Stimulated activated CD4-positive, alpha-beta T cell treated with anti-CD3 and anti-CD28 coated beads, TNF-alpha, amount 100 ng/mL, for 1 hour (primary cell): ENCODE data around the gene GDF10.

Experiments
- DNase-seq, 3 donors: peaks; one replicate each; pipeline ENCODE4 v3.0.0-alpha.2; 2020; ENCODE audit warnings: low read depth in 3 of 3, low spot score in 1 of 3

Gene GDF10

DNA sequence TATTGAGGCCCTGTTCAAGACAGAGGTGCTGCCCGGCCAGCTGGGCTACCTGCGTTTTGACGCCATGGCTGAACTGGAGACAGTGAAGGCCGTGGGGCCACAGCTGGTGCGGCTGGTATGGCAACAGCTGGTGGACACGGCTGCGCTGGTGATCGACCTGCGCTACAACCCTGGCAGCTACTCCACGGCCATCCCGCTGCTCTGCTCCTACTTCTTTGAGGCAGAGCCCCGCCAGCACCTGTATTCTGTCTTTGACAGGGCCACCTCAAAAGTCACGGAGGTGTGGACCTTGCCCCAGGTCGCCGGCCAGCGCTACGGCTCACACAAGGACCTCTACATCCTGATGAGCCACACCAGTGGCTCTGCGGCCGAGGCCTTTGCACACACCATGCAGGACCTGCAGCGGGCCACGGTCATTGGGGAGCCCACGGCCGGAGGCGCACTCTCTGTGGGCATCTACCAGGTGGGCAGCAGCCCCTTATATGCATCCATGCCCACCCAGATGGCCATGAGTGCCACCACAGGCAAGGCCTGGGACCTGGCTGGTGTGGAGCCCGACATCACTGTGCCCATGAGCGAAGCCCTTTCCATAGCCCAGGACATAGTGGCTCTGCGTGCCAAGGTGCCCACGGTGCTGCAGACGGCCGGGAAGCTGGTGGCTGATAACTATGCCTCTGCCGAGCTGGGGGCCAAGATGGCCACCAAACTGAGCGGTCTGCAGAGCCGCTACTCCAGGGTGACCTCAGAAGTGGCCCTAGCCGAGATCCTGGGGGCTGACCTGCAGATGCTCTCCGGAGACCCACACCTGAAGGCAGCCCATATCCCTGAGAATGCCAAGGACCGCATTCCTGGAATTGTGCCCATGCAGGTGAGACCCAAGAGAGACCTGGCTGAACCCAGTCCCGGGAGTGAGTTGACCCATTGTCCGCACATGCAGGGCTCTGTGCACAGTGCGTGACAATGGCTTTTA is 51.0 kb downstream of the GDF10 start:
- DNase-seq, result no peak

DNA sequence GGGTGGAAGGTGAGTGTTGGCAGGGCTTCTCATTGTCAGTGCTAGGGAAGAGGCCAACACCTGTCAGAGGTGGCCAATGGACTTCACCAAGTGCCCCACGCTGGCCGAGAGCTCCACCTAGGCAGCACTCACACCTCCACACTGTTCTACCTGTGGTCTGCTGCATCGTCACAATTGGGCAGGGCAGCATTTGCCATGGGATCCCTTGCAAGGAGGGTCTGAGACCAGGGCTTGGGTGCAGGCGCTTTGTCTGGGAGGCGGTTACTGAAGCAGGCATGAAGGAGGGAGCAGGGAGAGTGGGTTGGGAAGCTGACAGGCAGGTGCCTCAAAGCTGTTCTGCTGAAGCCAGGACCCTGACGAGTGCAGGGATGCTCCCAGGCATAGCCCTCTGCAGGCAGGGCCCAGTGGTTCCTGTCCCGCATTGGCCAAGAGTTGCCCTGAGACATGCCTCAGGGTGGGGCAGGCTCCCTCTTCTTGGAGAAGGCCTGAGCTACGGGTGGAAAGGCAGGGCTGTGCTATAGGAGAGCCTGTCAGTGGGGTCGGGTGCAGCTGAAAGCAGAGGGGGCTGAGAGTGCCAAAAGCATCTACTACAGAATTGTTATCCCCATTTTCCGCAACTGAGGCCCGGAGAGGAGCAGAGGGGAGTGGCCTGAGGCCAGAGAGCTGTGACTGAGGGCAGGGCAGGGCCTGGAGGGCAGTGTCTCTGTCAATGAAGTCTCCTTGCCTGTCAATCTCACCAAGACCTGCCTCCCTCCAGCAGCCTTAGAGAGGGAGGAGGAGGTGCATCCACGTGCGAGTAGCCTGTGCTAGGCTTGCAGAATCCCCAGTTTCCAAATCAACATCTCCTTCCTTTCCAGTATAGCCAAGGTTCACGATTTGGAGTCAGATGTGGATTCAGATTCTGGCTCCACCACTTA is 52.2 kb downstream of the GDF10 start:
- DNase-seq, result no peak

DNA sequence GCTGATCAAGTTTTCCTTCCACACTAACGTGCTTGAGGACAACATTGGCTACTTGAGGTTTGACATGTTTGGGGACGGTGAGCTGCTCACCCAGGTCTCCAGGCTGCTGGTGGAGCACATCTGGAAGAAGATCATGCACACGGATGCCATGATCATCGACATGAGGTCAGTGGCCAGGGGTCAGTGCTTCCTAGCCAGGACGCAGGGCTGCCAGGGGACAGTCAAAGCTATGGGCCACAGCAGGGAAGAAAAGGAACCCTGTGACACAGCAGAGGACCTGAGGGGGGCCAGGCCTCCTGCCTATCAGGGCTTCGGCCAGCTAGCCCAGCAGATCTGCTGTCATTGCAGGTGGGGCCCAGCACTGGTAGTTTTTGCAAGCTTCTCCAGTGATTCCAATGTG is 53.4 kb downstream of the GDF10 start:
- DNase-seq, result no peak

DNA sequence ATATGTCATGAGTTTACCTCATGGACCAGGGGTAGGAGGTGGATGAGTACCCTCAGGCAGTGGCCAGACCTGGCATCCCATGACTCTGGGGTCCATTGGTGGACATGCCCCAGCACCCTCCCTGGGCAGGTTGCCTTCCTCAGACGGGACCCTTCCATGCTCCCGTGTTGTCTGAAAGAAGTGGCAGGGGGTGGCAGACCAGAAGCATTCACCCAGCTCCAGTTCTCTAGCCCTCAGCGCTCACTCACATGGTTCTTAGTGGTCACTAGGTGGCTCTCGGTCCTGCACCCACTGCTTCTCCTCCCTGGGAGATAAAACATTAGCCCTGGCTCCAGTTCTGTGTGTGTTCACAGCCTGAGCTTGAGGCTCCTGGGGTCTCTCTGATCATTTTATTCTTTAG is 54.2 kb downstream of the GDF10 start:
- no peak for DNase-seq

DNA sequence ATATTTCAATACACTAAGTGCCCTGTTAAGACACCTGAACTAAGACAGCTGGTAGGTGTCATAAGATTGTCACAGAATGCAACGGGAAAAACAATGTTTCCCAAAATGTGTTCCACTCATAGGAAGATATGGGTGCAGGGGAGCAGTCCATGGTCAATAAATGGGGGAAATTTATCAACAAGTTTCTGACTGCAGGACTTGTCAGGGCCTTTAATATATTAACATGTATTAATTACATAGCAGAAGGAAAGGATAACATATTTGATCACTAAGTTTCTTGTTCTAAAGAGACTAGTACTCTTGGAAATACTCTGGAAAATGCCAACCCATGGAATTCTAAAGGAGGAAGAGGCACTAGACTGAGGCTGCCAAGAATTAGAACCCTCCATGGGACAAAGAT is 54.9 kb downstream of the GDF10 start:
- DNase-seq, result no peak

DNA sequence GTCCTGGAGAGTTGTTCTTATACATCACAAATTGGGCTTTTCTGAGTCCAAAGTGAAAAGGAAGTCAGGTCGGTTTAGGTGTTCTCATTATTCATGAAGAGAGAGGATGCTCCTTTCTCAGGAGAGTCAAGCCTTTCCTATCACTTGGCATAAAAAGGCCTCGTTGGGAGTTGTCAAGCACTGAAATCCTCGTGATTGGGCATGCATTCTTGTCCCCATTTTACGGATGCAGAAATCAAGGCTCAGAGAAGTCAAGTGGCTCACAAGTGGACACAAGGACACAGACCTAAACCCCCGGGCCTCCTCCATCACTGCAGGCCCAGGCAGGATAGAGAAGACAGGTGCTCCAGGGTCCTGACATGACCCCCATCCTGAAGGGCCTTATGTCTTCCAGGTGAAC is 56.7 kb downstream of the GDF10 start:
- DNase-seq, result no peak

DNA sequence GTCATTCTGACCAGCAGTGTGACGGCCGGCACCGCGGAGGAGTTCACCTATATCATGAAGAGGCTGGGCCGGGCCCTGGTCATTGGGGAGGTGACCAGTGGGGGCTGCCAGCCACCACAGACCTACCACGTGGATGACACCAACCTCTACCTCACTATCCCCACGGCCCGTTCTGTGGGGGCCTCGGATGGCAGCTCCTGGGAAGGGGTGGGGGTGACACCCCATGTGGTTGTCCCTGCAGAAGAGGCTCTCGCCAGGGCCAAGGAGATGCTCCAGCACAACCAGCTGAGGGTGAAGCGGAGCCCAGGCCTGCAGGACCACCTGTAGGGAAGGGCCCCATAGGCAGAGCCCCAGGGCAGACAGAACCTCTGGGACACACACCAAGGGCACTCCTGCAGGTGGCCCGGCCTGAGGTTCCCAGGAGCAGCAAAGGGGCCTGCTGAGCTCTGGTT is 57.2 kb downstream of the GDF10 start:
- no peak for DNase-seq

DNA sequence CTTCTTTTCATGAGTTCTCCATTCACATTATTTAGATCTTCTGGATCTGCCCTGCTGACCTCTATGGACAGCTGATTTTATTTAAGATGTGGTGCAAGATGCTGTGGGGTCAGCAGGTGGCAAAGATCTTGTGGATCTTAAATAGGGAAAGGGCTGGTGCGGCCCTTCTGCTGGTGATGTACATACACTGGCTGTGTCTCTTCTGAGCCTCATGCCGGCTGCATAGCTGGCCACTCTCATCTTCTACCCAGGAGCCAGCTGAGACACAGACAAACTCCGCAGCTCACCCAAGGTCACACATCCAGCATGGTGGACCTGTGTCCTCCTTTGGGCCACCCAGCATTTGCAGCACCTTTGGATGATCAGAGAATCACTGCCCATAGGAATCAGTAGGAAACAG is 57.9 kb downstream of the GDF10 start:
- DNase-seq, result no peak

DNA sequence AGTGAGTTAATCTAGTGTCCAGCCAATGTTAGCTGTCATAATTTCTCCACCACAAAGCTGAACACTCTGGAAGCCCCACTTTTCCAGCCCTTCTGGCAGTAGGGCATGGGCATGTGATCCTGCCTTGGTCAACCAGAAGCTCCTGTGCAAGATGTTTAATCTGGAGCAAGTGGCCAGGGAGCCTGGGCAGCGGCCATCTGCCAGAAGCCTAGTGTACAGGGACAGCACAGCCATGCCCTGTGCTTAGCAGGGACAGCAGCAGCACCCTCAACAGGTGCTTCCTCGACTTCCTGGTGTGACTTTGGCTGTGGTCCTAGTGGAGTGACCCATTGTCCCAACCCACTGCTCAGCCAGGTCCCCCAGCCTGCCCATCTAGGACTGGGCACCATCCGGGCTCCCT is 58.5 kb downstream of the GDF10 start:
- no peak for DNase-seq

DNA sequence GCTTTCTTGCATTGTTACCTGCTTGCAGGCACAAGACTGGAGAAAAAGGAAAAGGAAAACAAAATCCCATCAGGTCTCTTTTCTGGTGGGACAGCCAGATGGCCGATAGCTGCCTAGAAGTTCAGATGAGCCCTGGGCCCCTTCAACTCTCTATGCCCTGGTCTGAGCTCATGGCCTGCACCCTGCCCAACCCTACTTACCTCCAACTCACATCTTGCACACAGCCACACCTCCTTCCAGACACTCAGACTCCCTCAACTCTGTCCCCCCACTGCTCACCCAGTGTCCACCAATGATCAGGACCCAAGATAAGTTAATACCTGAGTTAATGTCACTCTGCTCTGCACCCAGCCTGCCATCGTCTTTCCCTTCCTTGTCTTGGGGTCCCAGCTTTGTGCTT is 59.1 kb downstream of the GDF10 start:
- no peak for DNase-seq

DNA sequence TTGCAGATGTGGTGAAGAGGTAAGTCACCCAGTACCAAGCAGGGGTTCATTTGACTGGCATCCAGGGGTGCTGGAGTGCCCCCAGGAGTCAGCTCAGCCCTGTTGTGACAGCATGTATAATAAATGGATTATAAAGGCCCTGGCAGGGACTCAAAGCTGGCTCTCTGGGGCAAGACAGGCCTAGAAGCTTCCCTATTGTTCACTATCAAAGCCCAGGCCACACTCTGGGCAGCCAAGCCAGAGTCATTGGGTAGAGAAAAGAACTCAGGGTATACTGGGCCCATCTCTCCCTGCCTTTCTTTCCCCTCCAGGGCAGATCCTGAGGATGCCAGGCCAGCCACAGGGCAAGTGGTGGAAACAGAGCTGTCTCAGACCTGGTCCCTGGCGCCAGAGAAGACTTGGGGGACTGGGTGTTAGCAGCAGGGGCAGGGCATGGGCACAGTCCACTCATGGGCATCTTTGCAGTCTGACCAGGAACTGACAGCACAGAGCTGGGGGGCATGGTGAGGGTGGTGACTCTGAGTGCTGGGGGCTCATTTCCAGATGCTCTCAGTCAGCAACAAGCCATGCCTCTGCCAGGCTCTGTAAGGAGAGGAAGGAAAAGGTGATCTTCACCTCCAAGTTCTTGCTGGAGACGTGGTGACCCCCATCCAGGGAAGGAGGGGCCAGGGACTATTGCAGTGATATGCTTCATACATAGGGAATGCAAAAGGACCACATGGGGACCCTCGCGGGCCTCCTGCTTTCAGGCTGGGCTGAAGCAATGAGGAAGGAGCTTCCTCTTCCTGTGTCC is 59.8 kb downstream of the GDF10 start:
- DNase-seq, result no peak

DNA sequence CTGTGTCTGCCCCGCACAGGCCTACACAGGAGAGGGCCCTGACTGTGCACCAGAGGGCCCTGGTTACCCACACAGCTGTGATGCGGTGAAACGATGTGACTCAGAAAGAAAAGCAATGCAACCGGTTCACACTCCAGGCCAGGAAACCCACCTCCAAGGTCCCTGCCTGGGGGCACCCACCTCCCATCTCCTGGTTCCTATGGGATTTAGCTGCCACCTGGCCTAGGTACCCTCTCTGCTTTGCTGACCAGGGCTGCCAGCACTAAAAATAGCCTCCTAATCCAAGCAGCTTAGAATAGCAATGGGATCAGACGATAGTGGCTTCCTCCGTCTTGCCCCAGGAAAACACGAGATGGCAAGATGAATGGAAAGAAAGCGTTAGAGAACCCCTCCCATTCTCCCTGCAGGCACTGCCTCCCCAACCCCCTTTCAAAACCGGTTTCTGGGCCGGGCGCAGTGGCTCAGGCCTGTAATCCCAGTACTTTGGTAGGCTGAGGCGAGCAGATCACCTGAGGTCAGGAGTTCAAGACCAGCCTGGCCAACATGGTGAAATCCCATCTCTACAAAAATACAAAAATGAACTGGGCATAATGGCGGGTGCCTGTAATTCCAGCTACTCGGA is 60.5 kb downstream of the GDF10 start:
- DNase-seq, result no peak

DNA sequence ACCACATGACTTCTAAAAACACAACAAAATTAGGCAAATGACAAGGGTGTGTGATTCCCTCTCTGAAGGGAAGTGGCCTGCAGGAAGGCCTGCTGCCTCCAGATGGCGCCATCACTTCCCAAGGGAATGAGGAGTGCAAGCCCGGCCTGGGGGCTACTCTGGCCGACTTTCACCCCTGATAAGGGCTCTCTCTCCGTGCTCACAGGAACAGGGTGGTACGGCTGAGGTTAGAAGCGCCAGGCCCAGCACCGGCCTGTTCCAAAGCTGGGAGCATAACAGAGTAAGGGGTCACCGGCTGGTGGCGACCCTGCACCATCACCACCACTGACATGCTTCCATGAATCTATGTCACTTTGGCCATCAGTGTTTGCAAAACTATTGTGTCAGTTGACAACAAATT is 61.3 kb downstream of the GDF10 start:
- no peak for DNase-seq

DNA sequence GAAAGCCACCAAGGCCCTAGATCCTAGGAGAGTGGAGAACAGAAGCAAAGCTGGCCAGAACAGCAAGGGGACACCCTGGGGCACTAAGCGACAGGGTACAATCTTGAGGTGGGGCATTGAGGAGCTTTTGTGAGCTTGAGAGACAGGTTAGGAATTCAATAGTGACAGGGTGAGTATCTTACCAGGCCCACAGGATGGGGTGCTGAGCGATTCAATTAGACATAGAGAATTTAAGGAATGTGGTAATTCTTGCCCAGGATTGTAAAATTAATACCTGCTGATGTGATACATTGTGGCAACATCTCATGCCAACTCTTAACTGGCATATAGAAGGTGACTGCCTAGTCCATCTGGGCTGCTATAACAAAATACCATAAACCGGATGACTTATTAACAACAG is 62.2 kb downstream of the GDF10 start:
- no peak for DNase-seq
